Suprapubic skin (tissue), 4 donors: ENCODE data around the gene NTN1. TPM values are rescaled to one million over a fixed set of nuclear protein-coding genes. Genes with fewer than 3 reads are reported as not detected.

Experiments
- DNase-seq, 2 donors: peaks; one replicate each; pipeline ENCODE4 v3.0.0-alpha.2; 2019; ENCODE audit warnings: low spot score in 2 of 2
- H3K27ac ChIP-seq: fragments of 200-600 bp; sonication (generic); one replicate; pipeline ENCODE4 v1.5.1; 2019
- H3K27me3 ChIP-seq: fragments of 200-600 bp; sonication (generic); one replicate; pipeline ENCODE4 v1.5.1; 2019
- H3K36me3 ChIP-seq: fragments of 200-600 bp; sonication (generic); one replicate; pipeline ENCODE4 v1.5.1; 2019
- H3K4me1 ChIP-seq: fragments of 200-600 bp; sonication (generic); one replicate; pipeline ENCODE4 v1.5.1; 2019
- H3K4me3 ChIP-seq: fragments of 200-600 bp; sonication (generic); one replicate; pipeline ENCODE4 v1.5.1; 2019; ENCODE audit warnings: mild to moderate bottlenecking
- H3K9me3 ChIP-seq: fragments of 200-600 bp; sonication (generic); one replicate; pipeline ENCODE4 v1.5.1; 2019
- EP300 ChIP-seq: sonication (generic); formaldehyde crosslinking; IDR thresholded peaks from one replicate; pipeline ENCODE4 v1.6.1; 2017; ENCODE audit warnings: antibody characterized with exemption
- POLR2A ChIP-seq, 2 donors: fragments of 450-650 bp; IDR thresholded peaks; one replicate each; pipeline ENCODE4 v1.6.1; 2017; ENCODE audit warnings: antibody characterized with exemption in 2 of 2, mild to moderate bottlenecking in 2 of 2, moderate library complexity in 2 of 2
- POLR2AphosphoS5 ChIP-seq, 3 donors: sonication (generic); formaldehyde crosslinking; IDR thresholded peaks; one replicate each; pipeline ENCODE4 v1.6.1; 2017; ENCODE audit warnings: antibody characterized with exemption in 3 of 3
- whole genome bisulfite sequencing: methylation state at CpG from one replicate; pipeline ENCODE4 v1.1.5; 2018; 5-methylcytosine and 5-hydroxymethylcytosine counted together
- total RNA-seq, 4 donors: library from RNA; depleted of rRNA; stranded (reverse); fragments of >200 nt; gene quantifications; one replicate each; pipeline ENCODE4 v1.1.0, GENCODE V29; 2016
- TF ChIP-seq, protein P1 (sequence below), 2 donors: fragments of 200-600 bp in 1 of 2; fragments of 450-650 bp in 1 of 2; sonication (generic) in 1 of 2; IDR thresholded peaks; one replicate each; pipeline ENCODE4 v1.5.1; 2016 to 2019; ENCODE audit warnings: antibody characterized with exemption in 2 of 2, mild to moderate bottlenecking in 1 of 2, moderate library complexity in 1 of 2

Gene NTN1
- total RNA-seq, 4 donors from 2014 or later: 2.4 to 5.9 (median 3.4) TPM

DNA sequence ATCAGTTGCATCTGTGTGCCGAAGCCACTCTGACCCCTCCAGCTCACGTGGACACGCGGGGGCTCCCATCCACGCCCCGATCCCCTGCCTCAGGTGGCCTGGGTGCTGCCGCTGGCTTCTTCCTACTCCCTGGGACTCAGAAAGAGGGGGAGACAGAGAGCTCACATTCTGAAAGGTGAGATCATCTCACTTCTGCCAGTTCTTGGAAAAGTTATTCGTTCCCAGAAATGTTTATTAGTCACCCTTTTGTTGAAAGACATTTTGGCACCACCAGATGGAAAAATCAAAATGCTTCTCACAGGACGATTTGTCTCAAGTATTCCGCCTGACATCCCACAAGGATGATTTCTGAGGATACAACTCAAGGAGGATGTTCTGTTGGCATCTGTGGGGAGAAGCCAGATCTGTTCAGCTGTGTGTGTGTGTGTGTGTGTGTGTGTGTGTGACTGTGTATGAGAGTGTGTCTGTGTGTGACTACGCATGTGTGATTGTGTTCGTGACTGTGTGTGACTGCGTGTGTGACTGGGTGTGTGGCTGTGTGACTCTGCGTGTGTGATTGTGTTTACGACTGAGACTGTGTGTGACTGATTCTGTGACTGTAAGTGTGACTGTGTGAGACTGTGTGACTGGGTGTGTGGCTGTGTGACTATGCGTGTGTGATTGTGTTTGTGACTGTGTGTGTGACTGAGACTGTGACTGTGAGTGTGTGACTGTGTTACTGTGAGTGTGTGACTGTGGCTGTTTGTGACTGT lies 207.3 kb downstream of the NTN1 start:
- no peak overlapping the region for H3K4me3 ChIP-seq
- H3K9me3 ChIP-seq: no peaks in the 10 kb centered on the region
- peaks cover 29% of the 10 kb centered on the region for H3K4me1 ChIP-seq
- 25% methylated on average over 13 of the region's 16 CpGs for WGBS
- peak overlapping the region; percentile 58 for H3K27ac ChIP-seq
- no peaks in the 10 kb centered on the region for H3K27me3 ChIP-seq
- peak in 1 of 2 donors; percentile 71 for DNase-seq
- no peaks in the 10 kb centered on the region for H3K36me3 ChIP-seq
- TF ChIP-seq EP300 (peak; percentile 51), POLR2A (IDR thresholded peaks at IDR 0.05) (no peak), POLR2AphosphoS5 (IDR thresholded peaks at IDR 0.05) (peak; percentile 21 to 55 (median 39))

DNA sequence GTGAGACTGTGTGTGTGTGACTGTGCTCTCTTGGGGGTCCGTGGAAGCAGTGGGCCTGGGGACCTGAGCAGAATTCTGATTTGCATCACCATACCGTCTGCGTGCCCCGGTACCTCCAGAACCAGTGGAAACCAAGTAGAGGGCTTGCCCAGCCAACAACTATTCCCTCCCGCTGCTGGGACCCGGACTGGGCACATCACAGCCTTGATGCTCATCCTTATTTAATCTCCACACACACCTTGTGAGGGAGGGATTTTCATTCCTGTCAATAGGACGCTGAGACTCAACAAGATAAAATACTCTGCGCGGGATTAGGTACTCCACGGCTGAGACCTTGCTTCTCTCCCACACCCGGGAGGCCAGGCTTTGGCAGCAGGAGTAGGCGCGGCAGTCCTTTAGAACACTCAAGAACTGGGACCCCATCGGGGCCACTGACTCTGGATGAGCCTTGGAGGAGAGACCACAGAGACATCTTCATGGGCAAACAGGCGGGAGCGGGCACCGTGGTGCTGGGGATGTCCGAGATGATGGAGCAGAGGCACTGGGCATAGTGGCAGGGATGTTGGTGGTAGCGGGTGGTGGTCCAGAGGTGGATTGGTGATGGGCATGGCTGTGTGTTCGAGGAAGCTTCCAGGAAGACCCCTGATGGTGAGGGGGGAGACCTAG lies 208.0 kb downstream of the NTN1 start:
- Histone ChIP-seq H3K4me1 (peaks cover 29% of the 10 kb centered on the region), H3K36me3 (no peaks in the 10 kb centered on the region), H3K27me3 (no peaks in the 10 kb centered on the region), H3K9me3 (no peaks in the 10 kb centered on the region), H3K4me3 (no peak overlapping the region), H3K27ac (no peak overlapping the region)
- TF ChIP-seq, protein P1, sequence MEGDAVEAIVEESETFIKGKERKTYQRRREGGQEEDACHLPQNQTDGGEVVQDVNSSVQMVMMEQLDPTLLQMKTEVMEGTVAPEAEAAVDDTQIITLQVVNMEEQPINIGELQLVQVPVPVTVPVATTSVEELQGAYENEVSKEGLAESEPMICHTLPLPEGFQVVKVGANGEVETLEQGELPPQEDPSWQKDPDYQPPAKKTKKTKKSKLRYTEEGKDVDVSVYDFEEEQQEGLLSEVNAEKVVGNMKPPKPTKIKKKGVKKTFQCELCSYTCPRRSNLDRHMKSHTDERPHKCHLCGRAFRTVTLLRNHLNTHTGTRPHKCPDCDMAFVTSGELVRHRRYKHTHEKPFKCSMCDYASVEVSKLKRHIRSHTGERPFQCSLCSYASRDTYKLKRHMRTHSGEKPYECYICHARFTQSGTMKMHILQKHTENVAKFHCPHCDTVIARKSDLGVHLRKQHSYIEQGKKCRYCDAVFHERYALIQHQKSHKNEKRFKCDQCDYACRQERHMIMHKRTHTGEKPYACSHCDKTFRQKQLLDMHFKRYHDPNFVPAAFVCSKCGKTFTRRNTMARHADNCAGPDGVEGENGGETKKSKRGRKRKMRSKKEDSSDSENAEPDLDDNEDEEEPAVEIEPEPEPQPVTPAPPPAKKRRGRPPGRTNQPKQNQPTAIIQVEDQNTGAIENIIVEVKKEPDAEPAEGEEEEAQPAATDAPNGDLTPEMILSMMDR (IDR thresholded peaks at IDR 0.05): no peak
- TF ChIP-seq POLR2A (IDR thresholded peaks at IDR 0.05) (no peak), POLR2AphosphoS5 (IDR thresholded peaks at IDR 0.05) (no peak), EP300 (no peak)
- 85% methylated on average over 17 of the region's 20 CpGs for WGBS
- DNase-seq: peak in 1 of 2 donors; percentile 61

DNA sequence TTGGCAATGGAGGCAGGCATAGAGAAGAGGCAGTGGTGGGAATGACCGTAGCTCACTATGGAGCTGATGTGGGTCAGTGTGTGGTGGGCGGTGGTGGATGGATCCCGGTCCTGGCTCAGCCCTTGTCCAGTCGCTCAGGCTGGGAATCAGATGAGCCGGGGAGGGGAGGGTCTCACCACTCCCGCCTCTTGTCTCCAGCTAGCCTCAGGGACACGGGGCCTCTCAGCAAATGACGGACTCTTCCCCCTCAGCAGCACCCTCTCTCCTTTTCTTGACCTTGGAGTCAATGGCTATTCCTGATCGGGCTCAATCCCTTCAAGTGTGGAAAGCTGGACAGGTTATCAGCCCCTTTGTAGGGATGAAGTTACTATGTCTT lies 208.5 kb downstream of the NTN1 start:
- Histone ChIP-seq H3K36me3 (no peaks in the 10 kb centered on the region), H3K4me1 (peaks cover 29% of the 10 kb centered on the region), H3K27ac (no peak overlapping the region)

DNA sequence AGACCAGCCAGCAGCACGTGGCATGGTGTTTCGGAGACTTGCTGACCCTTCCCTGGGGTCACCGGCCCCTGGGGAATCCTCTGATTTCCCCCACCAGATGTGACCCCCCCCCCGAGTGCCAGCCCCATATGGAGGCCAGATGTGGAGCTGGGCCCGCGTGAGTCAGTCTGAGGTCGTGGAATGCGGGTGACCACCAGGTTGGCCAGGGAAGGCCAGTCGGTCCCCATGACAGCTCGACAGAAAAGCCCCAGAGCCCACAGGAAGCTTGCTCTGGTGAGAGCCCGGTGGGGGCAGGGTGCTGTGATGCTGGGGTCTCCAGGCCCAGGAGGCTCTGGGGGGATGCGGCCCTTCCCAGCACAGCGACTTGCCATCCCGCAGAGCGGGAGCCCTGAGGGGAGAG lies 209.0 kb downstream of the NTN1 start:
- Histone ChIP-seq H3K27ac (peak overlapping the region; percentile 29), H3K9me3 (no peaks in the 10 kb centered on the region), H3K4me1 (peaks cover 27% of the 10 kb centered on the region), H3K36me3 (no peaks in the 10 kb centered on the region), H3K27me3 (no peaks in the 10 kb centered on the region), H3K4me3 (no peak overlapping the region)
- WGBS: 77% methylated on average over 6 of the region's 15 CpGs
- no peak for DNase-seq
- no peak for TF ChIP-seq POLR2A (IDR thresholded peaks at IDR 0.05)
- no peak for TF ChIP-seq EP300
- TF ChIP-seq POLR2AphosphoS5 (IDR thresholded peaks at IDR 0.05): no peak
- TF ChIP-seq, protein P1 (IDR thresholded peaks at IDR 0.05): no peak

More for the DNA sequence above, 208.5 kb downstream of the NTN1 start:
- no peaks in the 10 kb centered on the region for H3K9me3 ChIP-seq
- no peak overlapping the region for H3K4me3 ChIP-seq
- TF ChIP-seq POLR2AphosphoS5 (IDR thresholded peaks at IDR 0.05) (no peak), POLR2A (IDR thresholded peaks at IDR 0.05) (no peak), EP300 (no peak)
- TF ChIP-seq, protein P1 (IDR thresholded peaks at IDR 0.05): no peak
- 85% methylated on average over 9 of the region's 9 CpGs for whole genome bisulfite sequencing
- DNase-seq: peak in 1 of 2 donors; percentile 58
- H3K27me3 ChIP-seq: no peaks in the 10 kb centered on the region

DNA sequence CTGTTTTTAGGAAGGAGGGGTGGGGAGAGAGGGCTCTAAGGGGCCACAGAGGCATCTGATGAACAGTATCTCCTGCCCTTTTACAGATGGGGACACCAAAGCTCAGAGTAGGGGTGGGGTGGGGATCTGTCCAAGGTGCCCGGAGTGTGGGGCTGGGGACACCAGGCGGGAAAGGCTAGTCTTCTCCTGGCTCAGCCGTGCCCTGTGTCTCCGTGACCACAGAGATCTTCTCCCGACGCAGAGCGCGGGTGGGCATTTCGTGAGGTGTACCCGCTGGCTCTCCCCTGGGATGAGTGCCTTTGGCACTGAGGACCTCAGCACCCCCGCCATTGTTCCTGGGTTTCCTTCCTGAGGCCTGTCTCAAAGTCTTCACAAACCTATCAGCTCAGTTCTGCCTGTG lies 209.6 kb downstream of the NTN1 start:
- TF ChIP-seq POLR2A (IDR thresholded peaks at IDR 0.05): no peak
- TF ChIP-seq, protein P1 (IDR thresholded peaks at IDR 0.05): no peak
- no peak for TF ChIP-seq POLR2AphosphoS5 (IDR thresholded peaks at IDR 0.05)
- TF ChIP-seq EP300: no peak
- Histone ChIP-seq H3K4me3 (no peak overlapping the region), H3K27ac (peak overlapping the region; percentile 29), H3K4me1 (peaks cover 26% of the 10 kb centered on the region), H3K36me3 (no peaks in the 10 kb centered on the region), H3K27me3 (no peaks in the 10 kb centered on the region), H3K9me3 (no peaks in the 10 kb centered on the region)
- DNase-seq: no peak
- WGBS: 95% methylated on average over 11 of the region's 11 CpGs
